ENCODE data around the gene SMYD3. TPM values are rescaled to one million over a fixed set of nuclear protein-coding genes. Genes with fewer than 3 reads are reported as not detected.

Gene SMYD3
- total and polyA plus RNA-seq, 2 of the 4 experiments (the other 2 are of a cell fraction): 26.5 to 37.6 TPM

DNA sequence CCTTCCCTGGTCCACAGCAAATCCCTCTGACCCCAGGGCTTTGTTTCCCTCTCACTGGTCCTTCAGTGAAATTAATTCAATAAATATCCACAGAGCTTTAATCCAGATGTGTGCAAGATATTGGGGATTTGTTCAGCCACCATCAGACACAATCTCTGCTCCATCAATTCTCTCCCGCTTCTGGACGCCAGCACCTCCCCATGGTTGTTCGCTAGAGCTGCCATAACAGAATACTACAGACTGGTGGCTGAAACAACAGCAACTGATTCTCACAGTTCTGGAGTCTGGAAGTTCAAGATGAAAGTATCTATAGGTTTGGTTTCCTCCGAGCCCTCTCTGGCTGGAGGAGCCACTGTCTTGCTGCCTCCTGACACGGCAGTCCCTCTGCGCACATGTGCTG lies 303.9 kb downstream of the SMYD3 start:
- Histone ChIP-seq H3K79me1 (ENCODE audit: low read depth in 1 of 2, low read length in 2 of 2) (no peaks in the 10 kb centered on the region; a peak in 1 of 4 replicates), H3K14ac (replicated peaks; ENCODE audit: low read depth, low read length) (no peak overlapping the region), H4K20me1 (ENCODE audit: insufficient read depth, low read length) (no peaks in the 10 kb centered on the region), H4K8ac (ENCODE audit: low read depth in 2 of 2, low read length in 2 of 2) (no peak overlapping the region), H3K4me1 (ENCODE audit: control insufficient read depth, insufficient read depth, low read length) (peaks cover 1% of the 10 kb centered on the region; the same call in 1 of the 2 replicates), H3K18ac (ENCODE audit: low read depth, low read length) (no peak overlapping the region), H3K4me2 (ENCODE audit: low read depth, low read length) (no peak overlapping the region), H2BK120ac (ENCODE audit: low read depth, low read length) (no peak overlapping the region), H3K9ac (ENCODE audit: low read depth, low read length) (no peak overlapping the region), H3K56ac (ENCODE audit: extremely low read depth, insufficient read depth, low read length) (no peak overlapping the region), H3K9me3 (ENCODE audit: control insufficient read depth, insufficient read depth, low read length) (no peaks in the 10 kb centered on the region), H3K4ac (ENCODE audit: low read depth, low read length) (no peak overlapping the region), H3K23ac (ENCODE audit: low read depth, low read length) (no peak overlapping the region), H2AK9ac (replicated peaks; ENCODE audit: low read depth, low read length, poor library complexity) (no peak overlapping the region), H2BK15ac (ENCODE audit: low read depth, low read length) (no peak overlapping the region), H2AK5ac (ENCODE audit: low read depth, low read length) (no peak overlapping the region), H3K27ac (ENCODE audit: insufficient read depth, low read length) (no peak overlapping the region), H3K36me3 (ENCODE audit: control insufficient read depth, insufficient read depth, low read length) (no peaks in the 10 kb centered on the region), H2AFZ (replicated peaks; ENCODE audit: low read length, poor library complexity) (no peak overlapping the region), H3K9me1 (ENCODE audit: insufficient read depth, low read length) (no peaks in the 10 kb centered on the region), H4K5ac (ENCODE audit: low read depth, low read length) (no peak overlapping the region), H2BK20ac (ENCODE audit: low read depth, low read length) (no peak overlapping the region), H2BK5ac (ENCODE audit: low read depth, low read length, poor library complexity, severe bottlenecking) (no peak overlapping the region), H4K91ac (ENCODE audit: insufficient read depth, low read depth, low read length) (no peak overlapping the region), H3K4me3 (ENCODE audit: insufficient read depth, low read depth, low read length) (no peak overlapping the region), H3K27me3 (ENCODE audit: control insufficient read depth, insufficient read depth, low read length) (no peaks in the 10 kb centered on the region)
- CTCF ChIA-PET: interaction anchor here (1.4 kb wide), 1 partner anchor 11 kb away, joined by 3 read pairs; no protein-coding TSS in a partner anchor
- WGBS, 2 experiments (ENCODE audit: extremely low coverage in 2 of 2, insufficient read length in 1 of 2): no CpG with 5 or more reads among the region's 6 CpGs
- dilution Hi-C loops (cut with HindIII; ENCODE audit: low sequenced_read_pairs, unreplicated experiment): no loop called here
- DNase-seq (no peak), ATAC-seq (ENCODE audit: low read depth) (no peak)
- in situ Hi-C loops (cut with MboI; ENCODE audit: low sequenced_read_pairs): no loop called here
- POLR2A ChIA-PET (ENCODE audit: unreplicated experiment): no interaction called here
- BruUV-seq (replicated peaks): no TSS peak
- TF ChIP-seq RCOR1 (IDR thresholded peaks at IDR 0.05; ENCODE audit: insufficient replicate concordance, low read length) (no peak), NFE2L2 (IDR thresholded peaks at IDR 0.05; ENCODE audit: low read depth, low read length) (no peak), POLR2A (IDR thresholded peaks at IDR 0.05; ENCODE audit: low read depth, low read length) (no peak)
- intact Hi-C loops (cut with micrococcal nuclease): no loop called here
